LoVo (cell line): ENCODE results near the gene KRT37.
"Not testable (repeated sequence)": the region's sequence is repeated elsewhere in the genome, so short reads cannot be mapped to it uniquely, and the experiment has no call there.

ENCODE experiments used
- DNase-seq: peaks from one replicate; pipeline ENCODE4 v3.0.0-alpha.2; 2016; ENCODE audit warnings: low spot score

Gene KRT37

GRCh38 chr17:41434415-41434814, 10.0 kb upstream of the KRT37 start:
- no peak for DNase-seq

GRCh38 chr17:41434005-41434404, 9.6 kb upstream of the KRT37 start:
- DNase-seq, result no peak

GRCh38 chr17:41433586-41433985, 9.2 kb upstream of the KRT37 start:
- no peak for DNase-seq

- not testable (repeated sequence) for DNase-seq
Observed at GRCh38 chr17:41430376-41430775, 6.0 kb upstream of the KRT37 start.

- no peak for DNase-seq
Observed at GRCh38 chr17:41429667-41430066, 5.3 kb upstream of the KRT37 start.

GRCh38 chr17:41428591-41429291, 4.4 kb upstream of the KRT37 start:
- no peak for DNase-seq

- DNase-seq, result not testable (repeated sequence)
Observed at GRCh38 chr17:41422586-41422985, 1.8 kb downstream of the KRT37 start.

- no peak for DNase-seq
Observed at GRCh38 chr17:41421617-41422016, 2.8 kb downstream of the KRT37 start.

- DNase-seq, result no peak
Observed at GRCh38 chr17:41421116-41421515, 3.3 kb downstream of the KRT37 start.

- DNase-seq, result no peak
Observed at GRCh38 chr17:41420134-41420533, 4.3 kb downstream of the KRT37 start.

GRCh38 chr17:41419716-41420115, 4.7 kb downstream of the KRT37 start:
- DNase-seq, result no peak

- no peak for DNase-seq
Observed at GRCh38 chr17:41418116-41418860, 6.1 kb downstream of the KRT37 start.

- DNase-seq, result peak; percentile 38
Observed at GRCh38 chr17:41417576-41418015, 6.8 kb downstream of the KRT37 start.

GRCh38 chr17:41417127-41417526, 7.3 kb downstream of the KRT37 start:
- DNase-seq, result no peak

GRCh38 chr17:41416479-41416878, 7.9 kb downstream of the KRT37 start:
- no peak for DNase-seq

GRCh38 chr17:41415833-41416335, 8.5 kb downstream of the KRT37 start:
- no peak for DNase-seq

GRCh38 chr17:41415411-41415810, 9.0 kb downstream of the KRT37 start:
- no peak for DNase-seq

- DNase-seq, result no peak
Observed at GRCh38 chr17:41413982-41414381, 10.4 kb downstream of the KRT37 start.

- no peak for DNase-seq
Observed at GRCh38 chr17:41413353-41413957, 10.9 kb downstream of the KRT37 start.

- no peak for DNase-seq
Observed at GRCh38 chr17:41411072-41411840, 13.1 kb downstream of the KRT37 start.

GRCh38 chr17:41407226-41407625, 17.2 kb downstream of the KRT37 start:
- DNase-seq, result no peak

GRCh38 chr17:41406205-41406604, 18.2 kb downstream of the KRT37 start:
- DNase-seq, result no peak
